ENCODE data around the gene MINDY2. TPM values are rescaled to one million over a fixed set of nuclear protein-coding genes. Genes with fewer than 3 reads are reported as not detected.
A peak's percentile ranks its signal among the peaks of the same experiment; 100 is the strongest.

MINDY2 gene, protein sequence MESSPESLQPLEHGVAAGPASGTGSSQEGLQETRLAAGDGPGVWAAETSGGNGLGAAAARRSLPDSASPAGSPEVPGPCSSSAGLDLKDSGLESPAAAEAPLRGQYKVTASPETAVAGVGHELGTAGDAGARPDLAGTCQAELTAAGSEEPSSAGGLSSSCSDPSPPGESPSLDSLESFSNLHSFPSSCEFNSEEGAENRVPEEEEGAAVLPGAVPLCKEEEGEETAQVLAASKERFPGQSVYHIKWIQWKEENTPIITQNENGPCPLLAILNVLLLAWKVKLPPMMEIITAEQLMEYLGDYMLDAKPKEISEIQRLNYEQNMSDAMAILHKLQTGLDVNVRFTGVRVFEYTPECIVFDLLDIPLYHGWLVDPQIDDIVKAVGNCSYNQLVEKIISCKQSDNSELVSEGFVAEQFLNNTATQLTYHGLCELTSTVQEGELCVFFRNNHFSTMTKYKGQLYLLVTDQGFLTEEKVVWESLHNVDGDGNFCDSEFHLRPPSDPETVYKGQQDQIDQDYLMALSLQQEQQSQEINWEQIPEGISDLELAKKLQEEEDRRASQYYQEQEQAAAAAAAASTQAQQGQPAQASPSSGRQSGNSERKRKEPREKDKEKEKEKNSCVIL
- total RNA-seq: 10 to 100 TPM; 23.3 to 41.3 TPM
- long read RNA-seq, donor 1, full-length matches to known transcripts: 18 of 32 reads
- long read RNA-seq, donor 1, partial matches to known transcripts: 3 of 32 reads
- long read RNA-seq, donor 1, other reads (novel, unspliced or antisense): 11 of 32 reads
- long read RNA-seq, donor 2, full-length matches to known transcripts: 236 of 294 reads
- long read RNA-seq, donor 2, partial matches to known transcripts: 11 of 294 reads
- long read RNA-seq, donor 2, other reads (novel, unspliced or antisense): 47 of 294 reads

DNA sequence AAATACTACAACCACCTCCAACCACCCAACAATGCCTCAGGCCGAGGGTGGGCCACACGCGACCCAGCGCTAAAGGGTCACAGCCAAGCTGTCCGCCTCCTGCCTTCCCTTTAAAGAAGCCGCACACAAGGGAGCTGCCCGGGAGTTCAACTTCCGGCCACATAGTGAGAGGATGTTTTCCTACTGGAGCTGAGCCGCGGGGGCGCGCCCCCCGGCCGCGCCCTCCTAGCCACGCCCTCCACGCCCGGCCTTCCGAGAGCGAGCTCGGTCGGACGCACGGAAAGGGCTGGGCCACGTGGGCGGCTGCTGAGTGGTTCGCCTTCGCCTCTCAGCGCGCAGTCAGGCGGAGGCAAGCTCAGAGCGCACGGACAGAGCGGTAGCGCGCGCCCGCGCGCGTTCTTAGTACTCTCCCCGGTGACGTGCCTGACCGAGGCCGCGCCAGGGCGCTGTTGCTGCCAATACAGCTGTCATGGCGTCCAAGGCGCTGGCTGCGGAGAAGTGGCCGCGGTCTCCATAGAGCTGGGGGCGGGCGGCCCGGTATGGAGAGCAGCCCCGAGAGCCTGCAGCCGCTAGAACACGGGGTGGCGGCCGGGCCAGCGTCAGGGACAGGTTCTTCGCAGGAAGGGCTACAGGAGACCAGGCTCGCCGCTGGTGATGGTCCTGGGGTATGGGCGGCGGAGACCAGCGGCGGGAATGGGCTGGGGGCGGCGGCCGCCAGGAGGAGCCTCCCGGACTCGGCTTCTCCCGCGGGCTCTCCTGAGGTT lies at the start of gene MINDY2:
TSS of gene MINDY2 (plus strand) at position 446 of the 764 bp plus-strand sequence. CDS start at position 540, 94 bp downstream.
- intact Hi-C loops (cut with DNase I): no loop called here
- DNase-seq (ENCODE audit: low spot score): peak; percentile 100

DNA sequence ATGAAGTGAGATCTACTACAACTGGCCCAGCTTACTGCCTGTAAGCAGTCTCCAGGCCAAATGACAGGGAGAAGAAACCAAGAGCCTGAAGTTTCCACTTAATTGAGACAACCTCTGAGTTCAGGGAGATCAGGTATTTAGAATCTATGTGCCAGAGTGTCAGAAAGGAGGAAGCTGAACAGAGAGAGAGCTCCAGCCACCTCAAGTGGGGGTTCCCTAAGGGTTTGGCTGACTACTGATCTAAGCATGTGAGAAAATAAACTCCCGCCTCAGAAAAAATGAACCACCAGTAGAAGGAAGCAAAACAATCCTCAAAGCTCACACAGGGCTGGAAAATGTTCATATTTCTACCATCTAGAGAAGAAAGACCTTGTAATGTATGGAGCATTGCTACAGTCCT lies 46.6 kb upstream of the MINDY2 start:
- DNase-seq (ENCODE audit: low spot score): no peak
- intact Hi-C loops (cut with DNase I): no loop called here

DNA sequence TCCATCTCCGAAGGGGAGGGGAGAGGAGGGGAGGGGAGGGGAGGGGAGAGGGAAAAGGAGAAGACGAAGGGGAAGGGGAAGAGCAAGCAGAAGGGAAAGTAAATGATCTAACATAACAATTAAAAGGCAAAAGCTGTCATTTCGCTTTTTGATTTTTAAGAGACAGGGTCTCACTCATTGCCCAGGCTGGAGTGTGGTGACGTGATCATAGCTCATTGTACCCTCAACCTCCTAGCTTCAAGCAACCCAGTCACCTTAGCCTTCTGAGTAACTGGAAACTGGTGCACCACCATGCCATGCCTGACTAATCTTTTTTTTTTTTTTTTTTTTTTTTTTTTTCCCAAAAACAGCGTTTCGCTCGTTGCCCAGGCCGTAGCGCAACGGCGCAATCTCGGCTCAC lies 44.2 kb upstream of the MINDY2 start:
- intact Hi-C loops (cut with DNase I): no loop called here
- DNase-seq (ENCODE audit: low spot score): no peak

DNA sequence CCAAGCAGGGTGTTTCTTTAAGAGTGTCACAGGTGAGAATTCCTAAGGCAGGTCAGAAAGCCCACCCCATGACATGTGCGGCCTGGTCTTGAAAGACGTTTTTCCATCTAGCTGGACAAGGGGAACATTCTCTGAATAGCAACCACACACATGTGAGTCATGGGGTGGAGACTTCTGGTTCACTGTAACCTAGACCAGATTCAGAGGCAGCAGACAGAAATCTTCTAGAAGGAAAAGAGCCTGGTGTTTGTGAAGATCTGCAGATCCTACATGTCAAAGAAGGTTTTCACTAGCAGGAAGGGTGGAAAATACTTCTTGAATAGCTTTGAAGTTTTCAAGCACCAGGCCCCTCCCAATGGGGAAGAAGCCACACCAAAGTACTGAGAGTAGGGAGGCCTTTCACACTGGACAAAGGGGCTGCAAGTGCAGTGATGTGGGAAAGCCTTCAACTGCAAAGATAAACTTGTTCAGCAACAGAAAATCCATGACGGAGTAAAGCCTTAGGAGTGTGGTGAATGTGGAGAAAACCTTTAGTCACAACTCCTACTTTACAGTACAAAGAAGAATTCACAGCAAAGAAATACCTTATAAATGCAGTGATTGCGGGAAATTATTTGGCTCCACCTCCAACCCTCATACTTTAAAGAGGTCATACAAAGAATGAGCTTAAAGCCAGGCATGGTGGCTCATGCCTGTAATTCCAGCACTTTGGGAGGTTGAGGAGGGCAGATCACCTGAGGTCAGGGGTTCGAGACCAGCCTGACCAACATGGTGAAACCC lies 39.2 kb upstream of the MINDY2 start:
- DNase-seq (ENCODE audit: low spot score): no peak
- intact Hi-C loops (cut with DNase I): loop anchor here in 1 of 2 donors (10.0 kb wide), 1 partner anchor 237 kb away; no protein-coding TSS in a partner anchor

DNA sequence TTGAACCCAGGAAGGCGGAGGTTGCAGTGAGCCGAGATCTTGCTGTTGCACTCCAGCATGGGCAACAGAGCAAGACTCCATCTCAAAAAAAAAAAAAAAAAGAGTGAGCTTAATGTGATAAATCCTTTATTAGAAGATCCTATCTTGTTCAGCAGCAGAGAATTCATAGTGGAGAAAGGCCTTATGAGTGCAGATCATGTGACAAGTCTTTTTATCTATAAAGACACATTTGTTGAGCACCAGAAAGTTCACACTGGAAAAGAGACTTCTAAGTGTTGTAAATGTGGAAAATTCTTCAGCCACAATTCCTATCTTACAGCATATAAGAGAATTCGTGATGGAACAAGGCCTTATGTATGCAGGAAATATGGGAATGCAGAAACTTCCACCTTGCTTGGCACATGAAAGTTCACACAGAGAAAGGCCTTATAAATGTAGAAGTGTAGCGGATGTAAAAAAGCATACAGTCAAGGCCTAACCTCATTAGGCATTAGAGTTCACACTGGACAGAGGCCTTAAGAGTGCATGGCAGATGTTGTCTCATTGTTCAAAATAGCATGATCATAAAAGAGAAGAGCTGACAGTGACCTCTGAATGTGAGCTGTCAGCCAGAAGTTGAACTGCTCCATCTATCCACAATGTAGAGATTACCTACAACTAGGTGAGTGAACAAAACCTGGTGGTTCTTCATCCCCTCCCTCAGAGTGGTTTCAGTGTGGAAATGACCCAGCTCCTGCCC lies 38.3 kb upstream of the MINDY2 start:
- intact Hi-C loops (cut with DNase I): loop anchor here in 1 of 2 donors (10.0 kb wide), 1 partner anchor 238 kb away; no protein-coding TSS in a partner anchor

DNA sequence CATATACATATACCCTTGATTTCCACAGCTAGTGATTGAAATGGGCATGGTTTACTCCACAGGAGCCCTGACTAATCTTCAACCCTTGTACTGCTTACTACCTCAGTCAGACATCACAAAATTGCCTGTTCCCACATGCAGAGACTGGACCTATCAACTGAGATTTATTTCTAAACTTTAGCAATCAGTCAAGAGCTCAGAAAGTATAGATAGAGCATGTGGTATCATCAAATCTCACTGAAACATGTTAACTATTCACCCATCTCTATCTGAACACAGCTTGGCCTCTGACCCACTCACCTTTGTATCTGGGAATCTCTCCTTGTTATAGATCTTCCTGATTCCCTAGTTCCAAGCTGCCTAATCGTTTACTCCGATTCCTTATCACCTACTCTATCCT lies 36.2 kb upstream of the MINDY2 start:
- intact Hi-C loops (cut with DNase I): loop anchor here in 1 of 2 donors (10.0 kb wide), 1 partner anchor 240 kb away; no protein-coding TSS in a partner anchor
- DNase-seq (ENCODE audit: low spot score): no peak

More for the DNA sequence above, 38.3 kb upstream of the MINDY2 start:
- DNase-seq (ENCODE audit: low spot score): no peak

DNA sequence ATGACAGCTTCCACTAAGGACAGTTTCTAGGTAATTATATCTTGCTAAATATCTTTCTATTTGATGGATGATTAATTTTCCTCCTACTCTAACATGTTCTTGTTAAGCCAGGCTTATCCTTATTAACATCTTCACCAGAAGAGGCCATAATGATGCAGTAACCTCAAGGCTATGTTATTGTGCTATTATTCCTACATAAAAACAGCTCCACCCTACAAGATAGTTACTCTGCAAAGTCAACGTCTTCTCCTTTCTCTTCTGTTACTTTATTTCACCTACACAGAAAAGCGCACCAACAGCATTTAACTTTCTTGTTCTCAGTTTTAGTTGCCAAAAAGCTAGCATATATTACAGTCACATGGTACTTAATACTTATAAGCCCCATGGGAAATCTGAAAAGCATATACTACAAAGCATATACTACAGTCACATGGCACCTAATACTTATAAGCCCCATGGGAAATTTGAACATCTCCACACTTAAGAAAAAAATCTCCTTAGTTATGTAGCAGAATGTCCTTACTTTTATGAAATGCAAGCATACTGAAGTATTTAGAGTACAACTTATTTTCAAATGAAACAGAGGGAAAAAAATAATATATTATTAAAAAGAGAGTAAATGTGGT lies 35.0 kb upstream of the MINDY2 start:
- intact Hi-C loops (cut with DNase I): loop anchor here in 1 of 2 donors (10.0 kb wide), 1 partner anchor 241 kb away; no protein-coding TSS in a partner anchor
- no peak for DNase-seq (ENCODE audit: low spot score)

DNA sequence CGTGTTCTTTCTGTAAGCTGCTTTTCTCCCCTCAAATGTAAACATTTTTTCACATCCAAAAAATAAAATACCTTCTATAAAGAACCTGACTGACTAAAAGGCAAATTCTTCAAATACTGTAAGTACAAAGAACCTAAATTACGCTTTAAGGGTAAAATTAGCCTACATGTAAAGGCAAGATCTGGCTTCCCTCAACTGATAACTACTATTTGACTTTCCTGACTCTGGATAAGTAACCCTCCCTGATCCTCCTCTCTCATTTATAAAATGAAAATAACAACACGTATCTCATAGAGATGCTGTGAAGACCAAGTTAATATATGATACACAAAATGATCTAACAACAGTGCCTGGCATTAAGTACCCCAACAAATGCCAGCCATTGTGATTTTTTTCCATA lies 33.8 kb upstream of the MINDY2 start:
- intact Hi-C loops (cut with DNase I): loop anchor here in 1 of 2 donors (10.0 kb wide), 1 partner anchor 242 kb away; no protein-coding TSS in a partner anchor

DNA sequence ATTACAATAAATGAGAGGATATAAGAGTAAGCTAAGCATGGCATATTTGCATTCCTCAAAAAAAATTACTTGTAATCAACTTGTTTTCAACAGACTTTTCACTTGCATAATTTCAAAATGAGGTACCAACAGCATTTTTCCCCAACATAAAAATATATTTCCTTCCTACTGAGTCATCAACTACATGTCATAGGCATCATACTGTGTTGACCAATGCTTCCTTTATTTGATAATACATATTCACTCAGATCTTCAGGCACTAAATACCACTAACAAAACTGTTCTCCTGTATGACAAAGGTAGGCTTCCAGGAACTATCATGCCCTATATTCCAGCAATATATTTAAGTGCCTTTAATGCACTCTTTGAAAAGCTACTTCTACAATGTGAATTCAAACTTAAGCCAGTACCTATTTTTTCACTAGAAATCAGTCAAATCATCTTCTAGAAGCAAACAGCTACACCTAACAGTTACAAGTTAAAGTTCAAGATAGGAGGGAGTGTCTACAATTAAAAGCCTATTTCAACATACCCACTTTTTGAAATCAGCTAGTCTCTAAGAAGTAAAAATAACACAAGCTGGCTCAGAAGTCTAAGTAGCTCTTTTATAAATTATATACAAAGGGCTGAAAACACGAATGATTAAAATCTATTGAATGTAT lies 32.9 kb upstream of the MINDY2 start:
- no peak for DNase-seq (ENCODE audit: low spot score)
- intact Hi-C loops (cut with DNase I): loop anchor here in 1 of 2 donors (10.0 kb wide), 1 partner anchor 243 kb away; no protein-coding TSS in a partner anchor

More for the DNA sequence above, 33.8 kb upstream of the MINDY2 start:
- DNase-seq (ENCODE audit: low spot score): no peak

DNA sequence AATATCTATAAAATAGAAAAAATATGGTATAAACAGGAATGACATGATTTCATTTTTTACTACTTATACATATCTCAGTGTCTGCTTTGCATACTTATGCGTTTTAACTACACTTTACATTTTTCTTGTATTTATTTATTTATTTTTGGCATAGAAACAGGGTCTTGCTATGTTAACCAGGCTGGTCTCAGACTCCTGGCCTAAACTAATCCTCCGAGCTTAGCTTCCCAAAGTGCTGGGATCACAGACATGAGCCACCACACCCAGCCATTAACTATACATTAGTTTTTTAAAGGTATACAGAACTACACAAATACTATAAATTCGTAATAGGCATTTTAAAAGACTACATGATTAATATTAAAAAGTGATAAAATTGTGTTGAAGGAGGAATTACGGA lies 30.7 kb upstream of the MINDY2 start:
- intact Hi-C loops (cut with DNase I): no loop called here
- no peak for DNase-seq (ENCODE audit: low spot score)

DNA sequence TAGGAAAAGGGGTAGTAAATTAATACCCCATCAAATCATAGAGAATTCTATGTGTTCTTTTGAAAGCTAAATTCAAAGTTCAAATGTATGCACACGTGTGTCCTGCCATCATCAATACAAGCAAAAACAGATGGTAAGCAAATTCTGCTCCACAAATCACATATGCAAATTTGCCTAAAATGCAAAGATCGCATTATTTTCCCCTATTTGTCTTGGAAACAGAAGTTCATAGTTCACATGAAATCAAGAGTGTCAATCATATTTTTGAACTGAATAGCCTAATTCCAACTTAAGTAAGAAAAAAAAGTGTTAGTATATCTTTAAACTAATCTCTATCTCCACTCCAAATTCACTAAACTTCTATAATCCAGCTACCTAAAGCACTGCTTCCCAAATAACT lies 30.1 kb upstream of the MINDY2 start:
- no peak for DNase-seq (ENCODE audit: low spot score)
- intact Hi-C loops (cut with DNase I): no loop called here

DNA sequence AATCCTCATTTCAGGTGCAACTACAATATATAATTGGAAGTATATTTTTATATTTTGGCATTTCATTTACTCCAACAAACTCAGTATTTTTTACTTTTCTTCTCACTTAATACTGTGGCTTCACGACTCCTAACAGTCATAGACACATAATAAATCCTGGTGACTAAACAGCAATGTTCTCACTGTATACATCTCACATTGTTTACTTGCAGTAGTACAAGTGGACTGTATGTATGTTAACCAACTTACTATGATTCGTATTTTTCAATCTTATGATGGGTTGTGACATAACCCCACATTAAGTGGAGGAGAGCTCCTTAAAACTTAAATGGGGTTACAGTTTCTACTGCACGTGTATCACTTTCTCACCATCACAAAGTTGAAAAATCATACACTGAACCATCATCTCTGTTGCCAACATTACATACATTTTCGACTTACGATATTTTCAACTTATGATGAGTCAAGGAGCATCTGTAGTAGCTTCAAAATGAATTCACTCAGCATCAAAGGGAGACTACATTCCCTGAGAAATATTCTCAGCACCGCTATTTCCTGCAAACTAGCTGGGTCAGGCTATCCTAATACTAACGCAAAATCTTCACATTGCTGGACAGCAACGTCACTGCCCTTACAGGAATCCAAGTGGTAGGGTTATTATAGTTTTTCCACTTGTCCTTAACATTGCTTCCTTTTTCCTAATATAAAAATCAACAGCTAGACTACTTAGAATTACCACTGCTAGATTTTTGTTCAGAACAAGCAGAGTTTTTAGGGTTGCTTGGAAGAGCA lies 28.9 kb upstream of the MINDY2 start:
- no peak for DNase-seq (ENCODE audit: low spot score)
- intact Hi-C loops (cut with DNase I): no loop called here

DNA sequence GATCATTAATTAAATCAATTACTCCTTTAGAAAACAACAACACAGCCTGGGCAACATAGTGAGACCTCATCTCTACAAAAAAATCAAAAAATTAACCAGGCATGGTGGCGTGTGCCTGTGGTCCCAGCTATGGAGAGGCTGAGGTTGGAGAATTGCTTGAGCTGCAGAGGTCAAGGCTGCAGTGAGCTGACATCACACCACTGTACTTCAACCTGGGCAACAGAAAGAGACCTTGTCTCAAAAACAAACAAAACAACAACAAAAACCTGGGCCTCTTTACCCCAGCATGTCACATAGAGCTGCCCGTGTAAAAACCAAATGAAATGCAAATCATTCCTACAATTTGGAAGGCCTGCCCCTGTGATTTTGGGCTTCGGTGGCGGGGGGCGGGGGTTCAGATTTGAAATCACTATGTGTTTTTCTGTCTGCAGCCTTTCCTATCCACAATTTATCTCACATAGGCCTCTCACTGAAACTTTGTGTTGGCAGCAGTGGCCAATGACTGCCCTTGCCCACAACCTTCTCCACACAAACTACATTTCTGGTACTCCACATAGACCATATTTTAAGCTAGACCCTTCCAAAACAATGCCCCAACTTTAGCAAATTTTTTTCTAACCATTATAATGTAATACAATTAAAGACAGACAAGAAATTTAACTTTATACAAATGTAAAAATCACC lies 28.1 kb upstream of the MINDY2 start:
- intact Hi-C loops (cut with DNase I): no loop called here
- no peak for DNase-seq (ENCODE audit: low spot score)

DNA sequence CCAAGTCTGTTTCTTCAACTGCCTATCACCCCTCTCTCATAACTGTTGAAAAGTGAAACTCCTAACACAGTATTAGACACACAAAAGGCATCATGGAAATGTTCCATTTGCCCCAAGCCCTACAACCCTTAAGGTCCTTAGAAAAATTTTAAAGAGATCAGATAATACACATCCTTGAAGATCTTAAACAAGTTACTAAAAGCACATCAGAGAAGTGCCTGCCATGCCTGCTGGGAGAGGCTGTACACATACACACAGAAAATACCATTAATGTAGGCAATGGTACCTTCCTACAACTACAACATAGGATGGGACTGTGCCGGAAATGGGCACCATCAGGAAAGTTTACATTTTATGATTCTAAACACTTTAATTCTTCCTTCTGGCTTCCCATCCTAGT lies 24.9 kb upstream of the MINDY2 start:
- intact Hi-C loops (cut with DNase I): no loop called here
- no peak for DNase-seq (ENCODE audit: low spot score)

DNA sequence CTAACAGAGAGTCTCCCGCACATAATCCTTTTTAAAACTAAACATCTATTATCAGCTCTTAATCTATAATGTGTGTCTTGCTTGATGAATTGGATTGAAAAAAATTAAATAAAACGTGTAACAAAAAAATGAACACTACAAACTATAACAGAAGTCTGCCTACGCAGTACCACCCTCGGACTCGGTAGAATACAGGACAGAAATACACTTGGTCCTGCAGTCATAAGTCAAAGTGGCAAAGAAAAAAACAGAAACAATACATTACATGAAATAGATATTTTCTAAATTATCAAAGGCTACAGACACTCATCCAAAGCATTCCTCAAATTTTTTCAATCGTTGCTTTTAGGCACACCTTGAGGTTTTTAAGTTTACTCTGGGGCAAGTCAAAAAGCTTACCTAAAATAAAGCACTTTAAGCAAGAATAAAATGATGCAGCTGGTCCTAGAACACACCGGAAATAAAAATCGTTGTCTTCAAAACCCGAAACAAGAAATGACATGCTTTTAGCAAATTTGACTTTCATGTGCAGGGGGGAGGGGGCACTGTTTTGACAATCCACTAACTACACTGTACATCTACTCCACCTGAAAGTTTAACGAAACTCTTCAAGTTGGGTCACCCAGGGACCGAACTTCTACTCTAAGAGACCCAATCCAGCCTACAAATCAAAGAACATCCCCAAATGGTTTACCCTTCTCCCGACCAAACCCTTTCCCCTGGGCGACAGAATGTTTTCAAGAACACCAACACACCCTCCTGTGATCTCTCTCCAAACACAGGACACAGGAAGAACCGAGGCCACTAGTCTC lies 22.9 kb upstream of the MINDY2 start:
- DNase-seq (ENCODE audit: low spot score): no peak
- intact Hi-C loops (cut with DNase I): no loop called here

Data from posterior vena cava (tissue), 2 donors.